ENCODE results near the gene GPRIN3.

DNA sequence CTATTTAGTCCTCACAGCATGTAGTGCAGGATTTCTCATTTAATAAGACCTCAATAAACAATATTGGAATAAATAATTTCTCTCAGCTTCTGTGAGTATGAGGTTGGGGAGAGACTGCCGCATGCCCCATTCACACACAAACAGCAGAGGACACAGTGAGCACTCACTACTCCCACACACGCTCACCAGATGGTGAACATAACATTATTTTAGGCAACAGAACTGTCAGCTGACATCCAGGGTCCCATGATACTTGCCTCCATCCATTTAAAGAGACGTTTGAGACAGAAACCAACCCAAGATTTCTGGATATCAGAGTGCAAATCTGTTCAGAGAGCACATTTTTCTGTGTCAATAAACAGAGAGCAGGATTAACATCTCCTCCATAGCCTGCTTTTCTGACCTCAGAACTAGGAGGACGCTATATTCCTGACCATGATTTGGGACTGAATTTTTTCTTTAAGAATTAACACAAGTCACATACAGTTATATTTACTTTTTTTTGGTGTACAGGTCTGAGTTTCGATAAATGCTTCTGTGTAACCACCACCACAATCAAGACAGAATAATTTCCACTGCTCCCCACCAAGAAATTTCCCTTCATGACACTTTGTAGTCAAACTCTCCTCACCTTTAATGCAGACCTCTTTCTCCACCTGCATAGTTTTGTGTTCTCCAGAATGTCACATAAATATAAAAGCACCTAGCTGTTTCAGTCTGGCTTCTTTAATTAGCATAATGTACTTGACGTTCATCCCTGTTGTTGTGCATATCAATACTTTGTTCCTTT lies 16.7 kb downstream of the GPRIN3 start:
- TF ChIP-seq EZH2phosphoT487 (IDR thresholded peaks at IDR 0.05; ENCODE audit: insufficient read depth, low read depth) (no peak), EZH2 (IDR thresholded peaks at IDR 0.05; ENCODE audit: insufficient read depth, poor library complexity, severe bottlenecking) (no peak)

Data from GM23248 (cell line).